LNCaP clone FGC (cell line): Measurements from ENCODE around the gene C9orf153.

Experiments
- DNase-seq: peaks from one replicate; pipeline ENCODE4 v3.0.0-alpha.2; 2011; ENCODE audit warnings: low read depth
- H3K4me3 ChIP-seq: 2 replicates; pipeline ENCODE4 v1.5.1; 2011; ENCODE audit warnings: mild to moderate bottlenecking, low read depth, low read length, control low read depth
- CTCF ChIP-seq: IDR thresholded peaks from 2 replicates; pipeline ENCODE4 v1.5.1; 2012; ENCODE audit warnings: mild to moderate bottlenecking; ENCODE audit not compliant: control insufficient read depth, insufficient read depth; ENCODE audit errors: extremely low read depth

Gene C9orf153

GRCh38 chr9:86272221-86272620, 12.8 kb upstream of the C9orf153 start:
- no peak for DNase-seq
- TF ChIP-seq CTCF, result no peak
- no peak overlapping the region for H3K4me3 ChIP-seq

DNA sequence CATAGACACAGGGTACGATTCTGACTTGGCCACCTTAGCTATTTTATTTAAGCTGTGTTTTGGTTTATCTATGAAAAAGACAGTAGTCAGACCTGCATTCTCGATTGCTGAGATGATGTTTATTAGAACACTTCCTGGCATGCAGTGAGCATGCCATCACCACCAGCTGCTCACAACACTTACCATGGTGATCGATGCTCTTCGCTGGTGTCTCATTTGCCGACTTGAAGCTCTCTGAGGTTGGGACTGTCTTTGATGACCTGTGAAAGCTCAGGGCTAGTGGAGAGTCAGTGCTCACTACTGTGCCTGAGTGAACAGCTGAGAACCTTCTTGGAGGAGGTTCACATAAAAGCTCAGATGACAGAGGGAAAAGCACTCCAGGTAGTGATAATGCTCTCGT, 4.4 kb upstream of the C9orf153 start:
- H3K4me3 ChIP-seq, result no peak overlapping the region
- TF ChIP-seq CTCF, result no peak
- no peak for DNase-seq

- no peak for TF ChIP-seq CTCF
- no peak for DNase-seq
Observed at GRCh38 chr9:86262492-86262891, 3.0 kb upstream of the C9orf153 start.

DNA sequence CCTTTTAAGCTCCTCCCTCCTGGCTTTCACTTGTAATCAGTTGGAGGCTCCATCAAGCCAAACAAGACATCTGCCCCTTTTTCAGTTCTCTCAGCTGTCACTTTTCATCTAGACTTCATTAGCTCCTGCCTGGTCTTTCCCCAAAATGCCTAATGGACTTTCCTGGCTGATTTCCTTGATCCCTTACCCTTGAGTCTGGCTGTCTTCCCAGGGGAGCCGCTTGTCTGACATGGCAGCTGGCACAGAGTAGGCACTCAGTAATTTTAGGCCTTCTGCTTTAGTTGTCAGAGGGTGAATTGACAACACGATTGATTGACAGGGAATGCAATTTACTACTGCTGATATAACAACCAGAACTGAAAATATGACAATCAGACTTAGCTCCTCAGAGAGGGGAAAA, 2.1 kb downstream of the C9orf153 start:
- no peak for TF ChIP-seq CTCF
- no peak overlapping the region for H3K4me3 ChIP-seq
- DNase-seq, result no peak

More at GRCh38 chr9:86262492-86262891, 3.0 kb upstream of the C9orf153 start:
- no peak overlapping the region for H3K4me3 ChIP-seq

- no peak overlapping the region for H3K4me3 ChIP-seq
- no peak for TF ChIP-seq CTCF
- DNase-seq, result no peak
Observed at GRCh38 chr9:86256653-86257052, 2.8 kb downstream of the C9orf153 start.

DNA sequence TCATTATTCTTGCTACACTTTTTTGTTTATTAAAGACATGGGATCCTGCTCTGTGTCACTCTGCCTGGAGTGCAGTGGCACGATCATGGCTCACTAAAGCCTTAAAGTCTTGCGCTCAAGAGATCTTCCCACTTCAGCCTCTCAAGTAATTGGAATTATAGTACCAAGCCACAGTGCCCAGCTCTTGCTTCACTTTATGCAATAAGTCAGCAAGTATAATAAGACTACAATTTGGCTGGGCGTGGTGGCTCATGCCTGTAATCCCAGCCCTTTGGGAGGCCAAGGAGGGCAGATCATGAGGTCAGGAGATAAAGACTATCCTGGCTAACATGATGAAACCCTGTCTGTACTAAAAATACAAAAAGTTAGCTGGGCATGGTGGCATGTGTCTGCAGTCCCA, 5.9 kb downstream of the C9orf153 start:
- no peak for DNase-seq
- no peak for TF ChIP-seq CTCF
- no peak overlapping the region for H3K4me3 ChIP-seq

DNA sequence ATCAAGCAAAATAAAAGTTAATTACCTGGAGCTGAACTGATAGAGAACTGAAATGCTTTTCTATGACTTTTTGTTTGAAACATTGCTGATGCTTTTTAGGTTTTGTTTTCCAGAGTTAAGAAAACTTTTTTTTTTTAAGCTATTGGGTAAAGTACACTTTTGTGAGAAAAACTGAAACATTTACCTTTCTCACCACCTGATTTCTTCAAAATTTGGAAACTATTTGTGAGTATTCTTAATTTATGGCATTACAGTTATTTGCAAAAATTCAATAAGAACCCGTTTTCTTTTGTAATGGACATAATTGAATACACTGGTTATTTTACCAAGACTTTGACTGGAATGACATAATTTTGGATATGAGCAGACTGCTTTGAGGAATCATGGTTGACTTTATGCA, 6.6 kb downstream of the C9orf153 start:
- H3K4me3 ChIP-seq, result no peak overlapping the region
- no peak for DNase-seq
- no peak for TF ChIP-seq CTCF
